Trophoblast cell (in vitro differentiated cells and primary cell): Measurements from ENCODE around the gene ZNF607.

ENCODE experiments used
- DNase-seq, 2 donors: peaks; one replicate each; pipeline ENCODE4 v3.0.0-alpha.2; 2016
- H2AFZ ChIP-seq: 2 replicates; pipeline ENCODE4 v1.6.1; 2013; ENCODE audit warnings: low read length, moderate library complexity, mild to moderate bottlenecking; ENCODE audit not compliant: insufficient read depth, poor library complexity
- H2AK5ac ChIP-seq: 2 replicates; pipeline ENCODE4 v1.6.1; 2013; ENCODE audit warnings: mild to moderate bottlenecking, low read length
- H2BK120ac ChIP-seq: 2 replicates; pipeline ENCODE4 v1.6.1; 2013; ENCODE audit warnings: low read length, mild to moderate bottlenecking, moderate library complexity; ENCODE audit not compliant: insufficient read depth, poor library complexity
- H2BK12ac ChIP-seq: 2 replicates; pipeline ENCODE4 v1.6.1; 2013; ENCODE audit warnings: mild to moderate bottlenecking, low read length, moderate library complexity
- H2BK5ac ChIP-seq: 2 replicates; pipeline ENCODE4 v1.6.1; 2013; ENCODE audit warnings: low read length, low read depth, moderate library complexity, mild to moderate bottlenecking; ENCODE audit not compliant: poor library complexity
- H3K14ac ChIP-seq: 2 replicates; pipeline ENCODE4 v1.6.1; 2013; ENCODE audit warnings: mild to moderate bottlenecking, low read length
- H3K18ac ChIP-seq: 2 replicates; pipeline ENCODE4 v1.6.1; 2013; ENCODE audit warnings: mild to moderate bottlenecking, low read length
- H3K23ac ChIP-seq: 2 replicates; pipeline ENCODE4 v1.6.1; 2013; ENCODE audit warnings: low read length
- H3K27ac ChIP-seq: 2 replicates; pipeline ENCODE4 v1.5.1; 2013; ENCODE audit warnings: low read depth, mild to moderate bottlenecking, inconsistent platforms, low read length, moderate library complexity
- H3K27me3 ChIP-seq: 2 replicates; pipeline ENCODE4 v1.6.1; 2013; ENCODE audit warnings: inconsistent platforms, mild to moderate bottlenecking, low read length, moderate library complexity; ENCODE audit not compliant: insufficient read depth
- H3K36me3 ChIP-seq, 2 experiments: 1 replicate in 1 of 2; 2 replicates in 1 of 2; pipeline ENCODE4 v1.6.1; 2013; ENCODE audit warnings: low read length in 2 of 2, mild to moderate bottlenecking in 2 of 2, moderate library complexity in 1 of 2; ENCODE audit not compliant: insufficient read depth in 2 of 2, control insufficient read depth in 1 of 2
- H3K4ac ChIP-seq: 2 replicates; pipeline ENCODE4 v1.6.1; 2013; ENCODE audit warnings: low read depth, mild to moderate bottlenecking, low read length, moderate library complexity
- H3K4me1 ChIP-seq, 2 experiments: 1 replicate in 1 of 2; 2 replicates in 1 of 2; pipeline ENCODE4 v1.6.1; 2013; ENCODE audit warnings: low read length in 2 of 2, mild to moderate bottlenecking in 2 of 2, moderate library complexity in 1 of 2; ENCODE audit not compliant: insufficient read depth in 2 of 2, control insufficient read depth in 1 of 2
- H3K4me2 ChIP-seq: 2 replicates; pipeline ENCODE4 v1.6.1; 2013; ENCODE audit warnings: inconsistent platforms, mild to moderate bottlenecking, low read length, moderate library complexity
- H3K4me3 ChIP-seq: 2 replicates; pipeline ENCODE4 v1.5.1; 2013; ENCODE audit warnings: mild to moderate bottlenecking, low read depth, low read length, inconsistent platforms
- H3K79me1 ChIP-seq: one replicate; pipeline ENCODE4 v1.6.1; 2013; ENCODE audit warnings: low read length
- H3K79me2 ChIP-seq: 2 replicates; pipeline ENCODE4 v1.6.1; 2013; ENCODE audit warnings: low read length, mild to moderate bottlenecking; ENCODE audit not compliant: control insufficient read depth, insufficient read depth, poor library complexity
- H3K9ac ChIP-seq: 2 replicates; pipeline ENCODE4 v1.6.1; 2013; ENCODE audit warnings: mild to moderate bottlenecking, low read length
- H3K9me3 ChIP-seq: 2 replicates; pipeline ENCODE4 v1.6.1; 2013; ENCODE audit warnings: low read depth, mild to moderate bottlenecking, control low read depth, inconsistent platforms, low read length; ENCODE audit not compliant: insufficient read depth
- H4K12ac ChIP-seq: 2 replicates; pipeline ENCODE4 v1.6.1; 2013; ENCODE audit warnings: low read depth, mild to moderate bottlenecking, low read length, moderate library complexity
- H4K8ac ChIP-seq: 2 replicates; pipeline ENCODE4 v1.6.1; 2013; ENCODE audit warnings: low read depth, mild to moderate bottlenecking, low read length, moderate library complexity
- H4K91ac ChIP-seq: one replicate; pipeline ENCODE4 v1.6.1; 2013; ENCODE audit warnings: low read depth, mild to moderate bottlenecking, low read length, moderate library complexity
- WGBS: extraction: QIAGEN DNeasy Blood & Tissue Kit; methylation state at CpG from one replicate; pipeline ENCODE4 v1.1.7; 2013; ENCODE audit warnings: missing lambda C conversion rate; ENCODE audit not compliant: insufficient read length, insufficient coverage; ENCODE audit errors: extremely low coverage; 5-methylcytosine and 5-hydroxymethylcytosine counted together

The ZNF607 gene

DNA sequence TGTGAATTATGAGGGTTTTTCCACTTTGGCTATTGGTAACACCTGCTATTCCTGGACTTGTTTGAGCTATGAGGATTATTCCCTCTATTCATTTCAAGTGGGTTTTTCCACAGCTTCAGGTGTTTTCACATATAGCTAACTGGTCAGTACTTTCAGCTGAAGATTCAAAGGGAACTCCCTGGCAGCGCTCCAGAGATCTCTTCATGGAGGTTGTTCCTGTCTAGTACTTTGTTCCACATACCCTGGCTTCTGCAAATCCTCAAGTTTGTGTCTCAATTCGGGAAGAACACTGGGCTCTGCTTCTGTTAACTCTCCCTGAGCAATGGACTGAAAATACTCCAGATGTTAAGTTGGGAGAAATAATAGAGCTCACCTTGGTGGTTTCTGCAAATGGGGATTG, 5.6 kb upstream of the ZNF607 start:
- DNase-seq: no peak

DNA sequence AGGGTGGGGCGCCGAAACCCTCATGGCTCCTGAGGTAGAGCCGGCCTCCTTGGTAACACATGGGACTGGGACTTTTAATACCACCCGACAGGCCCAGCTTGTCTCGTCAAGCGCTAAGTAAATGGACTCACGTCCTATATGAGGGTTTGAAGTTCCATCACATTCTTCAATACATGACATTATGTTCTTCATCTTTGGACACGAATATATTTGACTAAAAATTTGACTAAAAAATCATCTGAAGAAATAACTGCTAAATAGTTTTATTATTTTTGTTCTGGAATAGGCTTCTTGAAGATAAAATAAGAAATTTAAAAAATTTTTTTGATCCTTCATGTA, 335 bp upstream of the ZNF607 start:
- Histone ChIP-seq H3K36me3 (peaks cover 0 to 2% of the 10 kb centered on the region in 2 experiments), H4K91ac (no peak overlapping the region), H2BK120ac (no peak overlapping the region), H3K4ac (no peak overlapping the region), H2BK5ac (no peak overlapping the region), H3K27me3 (no peaks in the 10 kb centered on the region), H3K4me1 (peaks cover 4 to 6% of the 10 kb centered on the region in 2 experiments), H2AFZ (peak overlapping the region; percentile 69), H3K14ac (no peak overlapping the region), H2AK5ac (no peak overlapping the region), H3K79me1 (peaks cover 6% of the 10 kb centered on the region), H3K4me3 (peak overlapping the region; percentile 59), H3K4me2 (peak overlapping the region; percentile 80), H3K23ac (no peak overlapping the region), H3K79me2 (peaks cover 3% of the 10 kb centered on the region), H3K9ac (no peak overlapping the region), H2BK12ac (no peak overlapping the region), H4K8ac (no peak overlapping the region), H3K27ac (no peak overlapping the region), H3K9me3 (no peaks in the 10 kb centered on the region), H4K12ac (no peak overlapping the region), H3K18ac (no peak overlapping the region)
- DNase-seq: no peak
- WGBS: no CpG with 5 or more reads among the region's 8 CpGs

More for the DNA sequence above, 5.6 kb upstream of the ZNF607 start:
- Histone ChIP-seq H2AFZ (no peak overlapping the region), H3K79me1 (no peaks in the 10 kb centered on the region), H3K23ac (no peak overlapping the region), H4K8ac (no peak overlapping the region), H4K91ac (no peak overlapping the region), H2BK12ac (no peak overlapping the region), H2BK120ac (no peak overlapping the region), H3K27me3 (no peaks in the 10 kb centered on the region), H3K9me3 (no peaks in the 10 kb centered on the region), H4K12ac (no peak overlapping the region), H3K4ac (no peak overlapping the region), H3K18ac (no peak overlapping the region), H3K9ac (no peak overlapping the region), H2BK5ac (no peak overlapping the region), H3K36me3 (no peaks in the 10 kb centered on the region), H3K4me3 (no peak overlapping the region), H3K4me1 (no peaks in the 10 kb centered on the region), H3K27ac (no peak overlapping the region), H2AK5ac (no peak overlapping the region), H3K4me2 (no peak overlapping the region), H3K79me2 (no peaks in the 10 kb centered on the region), H3K14ac (no peak overlapping the region)
- no CpG with 5 or more reads among the region's 2 CpGs for WGBS

DNA sequence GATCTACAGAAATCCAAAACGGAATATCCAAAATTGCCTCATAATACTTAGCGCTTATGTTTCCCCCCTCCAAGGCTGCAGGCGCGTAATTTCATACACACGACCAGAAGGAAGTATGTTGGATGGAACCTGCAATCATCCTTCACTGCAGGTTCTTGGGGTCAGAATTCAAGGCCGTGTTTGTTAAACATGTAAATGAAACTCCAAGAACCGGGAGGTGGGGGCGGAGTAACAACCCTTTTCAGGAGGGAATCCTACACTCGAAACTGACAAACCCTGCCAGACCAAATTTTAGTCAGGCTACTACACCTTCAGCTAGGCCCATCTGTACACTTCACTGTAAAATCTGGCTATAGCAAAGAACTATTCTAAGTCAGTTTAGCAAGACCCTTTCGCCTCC, 1.3 kb downstream of the ZNF607 start:
- peak overlapping the region; percentile 6 for H4K91ac ChIP-seq
- no peak overlapping the region for H2AK5ac ChIP-seq
- H3K23ac ChIP-seq: no peak overlapping the region
- H3K4me3 ChIP-seq: no peak overlapping the region
- peaks cover 0 to 2% of the 10 kb centered on the region in 2 experiments for H3K36me3 ChIP-seq
- no peak overlapping the region for H3K4ac ChIP-seq
- H3K4me2 ChIP-seq: peak overlapping the region; percentile 85
- H2AFZ ChIP-seq: no peak overlapping the region
- no peaks in the 10 kb centered on the region for H3K27me3 ChIP-seq
- peak in 1 of 2 donors; percentile 3 for DNase-seq
- peaks cover 6% of the 10 kb centered on the region for H3K79me1 ChIP-seq
- no peak overlapping the region for H2BK5ac ChIP-seq
- H3K9me3 ChIP-seq: no peaks in the 10 kb centered on the region
- no peak overlapping the region for H2BK120ac ChIP-seq
- no CpG with 5 or more reads among the region's 10 CpGs for WGBS
- H2BK12ac ChIP-seq: no peak overlapping the region
- H3K27ac ChIP-seq: no peak overlapping the region
- H3K18ac ChIP-seq: no peak overlapping the region
- no peak overlapping the region for H3K14ac ChIP-seq
- H3K9ac ChIP-seq: no peak overlapping the region
- H4K8ac ChIP-seq: no peak overlapping the region
- no peak overlapping the region for H4K12ac ChIP-seq
- peaks cover 4 to 6% of the 10 kb centered on the region in 2 experiments for H3K4me1 ChIP-seq
- H3K79me2 ChIP-seq: peaks cover 3% of the 10 kb centered on the region

DNA sequence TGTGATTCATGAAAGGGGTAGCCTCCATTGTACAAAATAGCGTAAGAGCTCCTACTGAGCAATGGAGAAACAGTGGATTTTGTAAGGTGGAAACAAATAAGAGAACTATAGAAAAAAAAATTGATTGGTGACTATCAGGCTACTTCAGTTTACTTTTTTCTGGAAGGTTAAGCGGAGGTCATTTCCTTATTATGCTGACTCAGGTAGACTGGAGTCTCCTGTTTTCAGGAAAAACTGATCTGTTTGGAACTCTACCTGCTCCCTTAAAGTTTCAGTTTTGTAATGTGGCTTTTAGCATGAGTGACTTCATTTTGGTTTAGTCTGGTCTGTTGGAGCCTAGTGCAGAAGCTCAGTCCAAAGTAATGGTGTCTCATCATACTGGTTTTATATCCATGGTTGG, 3.4 kb downstream of the ZNF607 start:
- Histone ChIP-seq H3K18ac (no peak overlapping the region), H4K91ac (no peak overlapping the region), H3K9ac (no peak overlapping the region), H3K79me1 (peaks cover 6% of the 10 kb centered on the region), H3K27ac (no peak overlapping the region), H2BK120ac (no peak overlapping the region), H3K27me3 (no peaks in the 10 kb centered on the region), H3K14ac (no peak overlapping the region), H2AFZ (no peak overlapping the region), H3K4me2 (no peak overlapping the region), H2AK5ac (no peak overlapping the region), H3K79me2 (peaks cover 3% of the 10 kb centered on the region), H3K4me3 (no peak overlapping the region), H4K8ac (no peak overlapping the region), H3K23ac (no peak overlapping the region), H3K9me3 (no peaks in the 10 kb centered on the region), H2BK12ac (no peak overlapping the region), H3K36me3 (peaks cover 0 to 2% of the 10 kb centered on the region in 2 experiments), H2BK5ac (no peak overlapping the region), H4K12ac (no peak overlapping the region), H3K4me1 (peaks cover 4 to 6% of the 10 kb centered on the region in 2 experiments), H3K4ac (no peak overlapping the region)
- no CpG with 5 or more reads among the region's 2 CpGs for WGBS
- no peak for DNase-seq
